ENCODE data around the gene WBP11.

GRCh38 chr12:14767617-14768016 lies 35.7 kb downstream of the WBP11 start:
- no peak for TF ChIP-seq POLR2A (IDR thresholded peaks at IDR 0.05; ENCODE audit: low read depth, low read length)
- TF ChIP-seq TAF1 (IDR thresholded peaks at IDR 0.05; ENCODE audit: low read depth, low read length) = no peak
- TF ChIP-seq POLR2AphosphoS5 (IDR thresholded peaks at IDR 0.05; ENCODE audit: low read depth, low read length) = no peak
